GM19099 (cell line): ENCODE data around the gene ADGRA1.

Experiments used
- POLR2A ChIP-seq: IDR thresholded peaks from 3 replicates; pipeline ENCODE4 v1.6.1; 2011; ENCODE audit warnings: low read depth; ENCODE audit not compliant: insufficient read length; ENCODE audit errors: extremely low read depth

ADGRA1 gene

DNA sequence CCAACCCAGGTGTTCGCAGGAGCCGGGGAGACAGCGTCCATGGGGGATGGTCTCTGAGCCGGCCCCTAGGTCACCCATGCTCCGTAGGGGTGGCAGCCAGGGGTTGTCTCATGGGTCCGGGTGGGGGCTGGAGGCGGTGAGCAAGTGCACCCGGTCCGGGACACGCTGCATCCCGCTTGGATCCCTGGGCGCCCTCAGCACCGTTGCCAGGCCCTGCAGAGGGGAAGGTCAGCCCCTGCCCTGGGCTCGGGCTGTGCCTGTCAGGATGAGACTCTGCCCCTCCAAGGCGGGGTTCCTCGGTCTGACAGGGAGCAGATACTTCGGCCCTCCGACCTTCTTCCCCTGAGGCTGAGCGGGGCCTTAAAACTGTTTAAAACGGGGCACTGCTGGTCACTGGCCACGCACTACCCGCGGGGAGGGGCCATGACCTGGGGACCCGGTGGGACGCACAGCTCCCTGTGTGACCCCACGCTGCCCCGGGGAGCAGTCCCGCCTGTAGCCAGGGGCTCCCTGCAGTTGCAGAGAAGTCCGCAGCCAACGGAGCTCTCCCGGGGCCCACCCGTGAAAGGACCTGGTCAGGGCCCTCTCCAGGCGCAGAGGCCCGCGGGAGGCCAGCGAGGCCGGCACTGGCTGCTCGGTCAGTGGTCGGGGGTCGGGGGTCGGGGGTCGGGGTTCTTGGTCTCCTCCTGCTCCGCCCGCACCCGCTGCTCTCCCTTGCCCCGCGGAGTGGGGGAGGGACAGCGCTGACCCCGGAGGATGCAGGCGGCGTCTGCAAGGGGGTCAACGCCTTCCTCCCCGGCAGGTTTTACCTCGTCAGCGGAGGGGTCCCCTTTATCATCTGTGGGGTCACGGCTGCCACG is 38.9 kb downstream of the ADGRA1 start:
- no peak for TF ChIP-seq POLR2A

GRCh38 chr10:133127291-133128125 is 39.8 kb downstream of the ADGRA1 start:
- TF ChIP-seq POLR2A, result no peak

DNA sequence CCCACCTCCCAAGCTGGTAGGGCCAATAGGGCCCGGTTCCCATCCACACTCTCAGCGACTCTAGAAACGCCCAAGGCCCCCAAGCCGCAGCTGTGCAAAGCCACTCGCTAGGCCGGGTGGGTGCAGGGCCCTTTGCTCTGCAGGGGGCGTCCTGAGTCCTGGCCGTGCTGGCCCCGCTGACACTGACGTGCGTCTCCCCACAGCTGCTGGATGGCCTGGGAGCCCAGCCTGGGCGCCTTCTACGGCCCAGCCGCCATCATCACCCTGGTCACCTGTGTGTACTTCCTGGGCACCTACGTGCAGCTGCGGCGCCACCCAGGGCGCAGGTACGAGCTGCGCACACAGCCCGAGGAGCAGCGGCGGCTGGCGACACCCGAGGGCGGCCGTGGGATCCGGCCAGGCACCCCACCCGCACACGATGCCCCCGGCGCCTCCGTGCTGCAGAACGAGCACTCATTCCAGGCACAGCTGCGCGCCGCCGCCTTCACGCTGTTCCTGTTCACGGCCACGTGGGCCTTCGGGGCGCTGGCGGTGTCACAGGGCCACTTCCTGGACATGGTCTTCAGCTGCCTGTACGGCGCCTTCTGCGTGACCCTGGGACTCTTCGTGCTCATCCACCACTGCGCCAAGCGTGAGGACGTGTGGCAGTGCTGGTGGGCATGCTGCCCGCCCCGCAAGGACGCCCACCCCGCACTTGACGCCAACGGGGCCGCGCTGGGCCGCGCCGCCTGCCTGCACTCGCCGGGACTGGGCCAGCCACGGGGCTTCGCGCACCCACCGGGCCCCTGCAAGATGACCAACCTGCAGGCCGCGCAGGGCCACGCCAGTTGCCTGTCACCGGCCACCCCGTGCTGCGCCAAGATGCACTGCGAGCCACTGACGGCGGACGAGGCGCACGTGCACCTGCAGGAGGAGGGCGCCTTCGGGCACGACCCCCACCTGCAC is 40.7 kb downstream of the ADGRA1 start:
- no peak for TF ChIP-seq POLR2A

GRCh38 chr10:133129071-133129858 is 41.5 kb downstream of the ADGRA1 start:
- TF ChIP-seq POLR2A, result no peak

DNA sequence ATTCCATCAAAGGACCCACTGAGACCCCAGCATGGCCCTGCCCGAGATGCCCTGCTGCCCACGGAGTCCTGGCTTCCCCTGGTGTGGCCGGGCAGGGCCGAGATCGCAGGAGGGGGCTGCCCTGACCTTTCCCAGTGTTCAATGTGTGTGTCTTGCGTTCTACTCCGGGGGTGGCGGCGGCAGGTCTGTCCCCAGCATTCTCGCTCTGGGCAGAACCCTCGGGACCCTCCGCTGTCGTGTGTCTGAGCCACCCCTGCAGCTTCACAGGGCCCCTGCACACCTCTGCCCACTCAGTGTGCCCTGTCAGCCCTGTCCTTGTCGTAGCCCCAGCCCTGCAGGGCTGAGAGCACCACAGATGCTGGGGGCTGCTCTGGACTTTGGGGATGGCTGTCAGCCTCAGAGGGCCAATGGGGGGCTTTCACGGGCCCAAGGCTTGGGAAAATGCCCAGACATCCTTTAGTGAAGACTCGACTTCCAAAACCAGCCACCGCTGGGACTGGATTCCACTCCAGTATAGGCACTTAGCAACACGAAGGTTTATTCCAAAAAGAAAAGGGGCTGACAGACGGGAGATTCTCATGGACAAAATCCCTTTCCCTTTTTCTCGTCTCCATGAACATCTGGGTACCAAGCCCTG is 42.3 kb downstream of the ADGRA1 start:
- no peak for TF ChIP-seq POLR2A

GRCh38 chr10:133130602-133131001 is 42.9 kb downstream of the ADGRA1 start:
- TF ChIP-seq POLR2A, result no peak

DNA sequence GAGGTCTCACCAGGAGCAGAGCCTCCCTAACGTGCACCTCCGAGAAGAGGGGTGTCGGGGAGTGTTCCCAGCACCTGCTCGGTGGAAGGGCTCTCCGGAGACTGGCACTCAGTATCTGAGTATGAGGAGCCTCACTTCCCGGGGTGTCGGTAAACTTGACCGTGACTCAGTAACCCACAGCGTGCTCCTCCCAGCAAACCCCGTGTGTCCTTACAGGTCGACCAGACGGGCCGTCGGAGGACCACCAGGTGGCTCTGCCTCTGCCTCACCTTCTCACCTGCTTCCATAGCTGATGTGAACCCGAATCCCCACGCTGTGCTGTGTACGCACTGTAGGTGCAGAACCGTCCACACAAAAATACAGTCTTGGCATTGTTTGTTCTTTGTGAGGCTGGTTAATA is 43.3 kb downstream of the ADGRA1 start:
- no peak for TF ChIP-seq POLR2A

GRCh38 chr10:133131734-133132472 is 44.2 kb downstream of the ADGRA1 start:
- no peak for TF ChIP-seq POLR2A

DNA sequence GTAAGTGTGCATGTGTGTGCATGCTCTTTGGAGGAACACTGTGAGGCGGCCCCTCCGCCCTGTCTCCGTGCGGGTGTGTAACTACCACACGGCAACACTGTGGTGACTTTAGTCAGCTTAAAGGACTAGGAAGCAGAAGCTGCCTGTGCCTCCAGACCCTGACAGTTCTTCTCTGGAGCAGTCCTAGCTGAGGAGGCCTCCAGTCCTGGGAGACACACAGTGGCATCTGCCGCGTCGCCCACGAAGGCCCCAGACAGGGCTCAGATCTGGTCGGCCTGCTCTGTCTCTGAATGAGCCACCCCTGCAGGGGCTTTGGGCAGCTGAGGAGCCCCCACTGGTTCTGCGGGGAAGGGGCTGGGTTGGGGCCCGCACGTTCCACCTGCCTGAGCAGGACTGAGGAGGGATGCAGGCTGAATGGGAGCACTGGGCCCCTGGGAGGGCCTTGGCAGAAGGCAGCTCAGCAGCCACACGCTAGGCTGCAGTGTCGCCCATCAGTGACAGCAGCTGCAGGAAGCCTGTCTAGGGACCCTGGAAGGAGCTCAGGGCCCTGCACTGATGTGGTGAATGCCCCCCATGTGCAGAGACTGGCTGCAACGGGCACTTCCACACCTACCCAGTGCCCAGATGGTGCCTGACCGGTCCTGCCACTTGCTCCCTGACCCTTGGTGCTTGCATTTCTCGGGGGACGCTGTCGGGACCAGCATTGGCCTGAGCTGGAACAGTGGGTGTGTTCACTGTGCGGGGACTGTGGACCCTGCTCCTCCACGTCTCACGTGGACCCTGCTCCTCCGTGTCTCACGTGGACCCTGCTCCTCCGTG is 45.0 kb downstream of the ADGRA1 start:
- TF ChIP-seq POLR2A, result no peak

- no peak for TF ChIP-seq POLR2A
These were observed 45.9 kb downstream of the ADGRA1 start for GRCh38 chr10:133133471-133134231.

GRCh38 chr10:133134411-133135115 is 46.8 kb downstream of the ADGRA1 start:
- no peak for TF ChIP-seq POLR2A
